GM23248 (cell line): ENCODE results near the gene TSPO2.

Source experiments
- EZH2 ChIP-seq: fragments of 200-600 bp; sonication (generic); IDR thresholded peaks from 2 replicates; pipeline ENCODE4 v1.6.1; 2018; ENCODE audit warnings: antibody characterized with exemption, mild to moderate bottlenecking; ENCODE audit not compliant: insufficient read depth, poor library complexity, severe bottlenecking
- EZH2phosphoT487 ChIP-seq: fragments of 200-600 bp; sonication (generic); IDR thresholded peaks from 2 replicates; pipeline ENCODE4 v1.6.1; 2018; ENCODE audit warnings: antibody characterized with exemption, moderate library complexity, mild to moderate bottlenecking, low read depth; ENCODE audit not compliant: insufficient read depth

GRCh38 chr6:41027799-41028560 lies 14.3 kb upstream of the TSPO2 start:
- TF ChIP-seq EZH2phosphoT487: no peak
- TF ChIP-seq EZH2: no peak
